GM23248 (cell line): ENCODE data around the gene AGBL3. TPM values are rescaled to one million over a fixed set of nuclear protein-coding genes. Genes with fewer than 3 reads are reported as not detected.

Experiments used
- DNase-seq: peaks from one replicate; pipeline ENCODE4 v3.0.0-alpha.2; 2015
- H2AFZ ChIP-seq: fragments of 200-600 bp; sonication (generic); 2 replicates; pipeline ENCODE4 v1.6.1; 2016; ENCODE audit warnings: antibody characterized with exemption
- H3F3A ChIP-seq: fragments of 200-600 bp; sonication (generic); 2 replicates; pipeline ENCODE4 v1.6.1; 2016; ENCODE audit warnings: mild to moderate bottlenecking, antibody characterized with exemption, mixed run types; ENCODE audit not compliant: insufficient read depth
- H3K27ac ChIP-seq: fragments of 200-600 bp; sonication (generic); 2 replicates; pipeline ENCODE4 v1.5.1; 2016; ENCODE audit warnings: mild to moderate bottlenecking
- H3K27me3 ChIP-seq: fragments of 200-600 bp; sonication (generic); replicated peaks from 2 replicates; pipeline ENCODE4 v1.6.1; 2016; ENCODE audit warnings: mild to moderate bottlenecking; ENCODE audit not compliant: insufficient read depth
- H3K36me3 ChIP-seq: fragments of 200-600 bp; sonication (generic); 2 replicates; pipeline ENCODE4 v1.6.1; 2016; ENCODE audit warnings: low read depth, mild to moderate bottlenecking
- H3K4me1 ChIP-seq: fragments of 200-600 bp; sonication (generic); 2 replicates; pipeline ENCODE4 v1.6.1; 2016; ENCODE audit warnings: mild to moderate bottlenecking; ENCODE audit not compliant: insufficient read depth
- H3K4me2 ChIP-seq: fragments of 200-600 bp; sonication (generic); one replicate; pipeline ENCODE4 v1.6.1; 2016; ENCODE audit warnings: mild to moderate bottlenecking; ENCODE audit not compliant: unreplicated experiment
- H3K4me3 ChIP-seq: fragments of 200-600 bp; sonication (generic); 2 replicates; pipeline ENCODE4 v1.5.1; 2016; ENCODE audit warnings: mild to moderate bottlenecking
- H3K79me2 ChIP-seq: fragments of 200-600 bp; sonication (generic); 2 replicates; pipeline ENCODE4 v1.6.1; 2016; ENCODE audit warnings: mild to moderate bottlenecking; ENCODE audit not compliant: insufficient read depth
- H3K9ac ChIP-seq: fragments of 200-600 bp; sonication (generic); 2 replicates; pipeline ENCODE4 v1.6.1; 2016; ENCODE audit warnings: mild to moderate bottlenecking
- H3K9me2 ChIP-seq: fragments of 200-600 bp; sonication (generic); 2 replicates; pipeline ENCODE4 v1.6.1; 2016; ENCODE audit warnings: mixed run types, mild to moderate bottlenecking, moderate library complexity; ENCODE audit not compliant: insufficient read depth
- H3K9me3 ChIP-seq: fragments of 200-600 bp; sonication (generic); one replicate; pipeline ENCODE4 v1.6.1; 2017; ENCODE audit warnings: low read depth
- H4K20me1 ChIP-seq: fragments of 200-600 bp; sonication (generic); 2 replicates; pipeline ENCODE4 v1.6.0; 2016; ENCODE audit not compliant: insufficient read depth
- EZH2 ChIP-seq: fragments of 200-600 bp; sonication (generic); IDR thresholded peaks from 2 replicates; pipeline ENCODE4 v1.6.1; 2018; ENCODE audit warnings: antibody characterized with exemption, mild to moderate bottlenecking; ENCODE audit not compliant: insufficient read depth, poor library complexity, severe bottlenecking
- EZH2phosphoT487 ChIP-seq: fragments of 200-600 bp; sonication (generic); IDR thresholded peaks from 2 replicates; pipeline ENCODE4 v1.6.1; 2018; ENCODE audit warnings: antibody characterized with exemption, moderate library complexity, mild to moderate bottlenecking, low read depth; ENCODE audit not compliant: insufficient read depth
- WGBS, 2 experiments: methylation state at CpG; one replicate each; pipeline ENCODE4 v1.1.6; 2015 to 2017; ENCODE audit warnings: low lambda C conversion rate in 2 of 2, low coverage in 1 of 2; ENCODE audit errors: missing lambda C conversion rate in 2 of 2; 5-methylcytosine and 5-hydroxymethylcytosine counted together
- in situ Hi-C: fragments of 300-500 bp; cut with MboI; formaldehyde crosslinking; loops from 2 replicates; pipeline ENCODE4 v1.15.0; 2020
- polyA plus RNA-seq: library from polyadenylated mRNA; unstranded; fragments of >200 nt; fragmentation: Nextera tagmentation; extraction: Ambion mirVana; gene quantifications from 2 replicates; pipeline ENCODE4 v1.2.1, GENCODE V29; 2016
- total RNA-seq: library from RNA; depleted of rRNA; stranded (reverse); fragments of >200 nt; shearing (Covaris generic); gene quantifications from 2 replicates; pipeline ENCODE4 v1.2.3, GENCODE V29; 2014

The AGBL3 gene
- total and polyA plus RNA-seq, 2 experiments from 2014 or later, result 1.4 to 2.4 TPM

- no peak for DNase-seq
Observed at GRCh38 chr7:134947831-134948230, 38.5 kb upstream of the AGBL3 start.

GRCh38 chr7:134948246-134948645 lies 38.1 kb upstream of the AGBL3 start:
- H3K79me2 ChIP-seq, result peaks cover 51% of the 10 kb centered on the region
- H3K9me2 ChIP-seq, result no peaks in the 10 kb centered on the region
- no peak overlapping the region for H2AFZ ChIP-seq
- 61 to 65% methylated on average over 4 of the region's 4 CpGs for WGBS, 2 experiments
- peaks cover 36% of the 10 kb centered on the region for H3K4me1 ChIP-seq
- H3K36me3 ChIP-seq, result peaks cover 93% of the 10 kb centered on the region
- H3K4me3 ChIP-seq, result no peak overlapping the region
- no peaks in the 10 kb centered on the region for H3K27me3 ChIP-seq
- TF ChIP-seq EZH2 (no peak), EZH2phosphoT487 (no peak)
- in situ Hi-C loops, result no loop called here
- peak overlapping the region; percentile 26 for H3K4me2 ChIP-seq
- H4K20me1 ChIP-seq, result no peaks in the 10 kb centered on the region
- H3K9ac ChIP-seq, result peak overlapping the region; percentile 4; the same call in 1 of the 2 replicates
- no peak for DNase-seq
- H3K9me3 ChIP-seq, result no peaks in the 10 kb centered on the region
- H3K27ac ChIP-seq, result peak overlapping the region; percentile 77
- peaks cover 90% of the 10 kb centered on the region for H3F3A ChIP-seq

More at GRCh38 chr7:134947831-134948230, 38.5 kb upstream of the AGBL3 start:
- in situ Hi-C loops, result no loop called here
- no peak overlapping the region for H3K9ac ChIP-seq
- H4K20me1 ChIP-seq, result no peaks in the 10 kb centered on the region
- no peaks in the 10 kb centered on the region for H3K9me3 ChIP-seq
- H3K4me3 ChIP-seq, result no peak overlapping the region
- TF ChIP-seq EZH2phosphoT487, result no peak
- no peak for TF ChIP-seq EZH2
- no peak overlapping the region for H3K4me2 ChIP-seq
- H3K9me2 ChIP-seq, result no peaks in the 10 kb centered on the region
- H3K79me2 ChIP-seq, result peaks cover 52% of the 10 kb centered on the region
- H3K27me3 ChIP-seq, result no peaks in the 10 kb centered on the region
- 97 to 100% methylated on average over 1 of the region's 1 CpG for whole genome bisulfite sequencing, 2 experiments
- peaks cover 85% of the 10 kb centered on the region for H3F3A ChIP-seq
- H3K27ac ChIP-seq, result peak overlapping the region; percentile 77
- peaks cover 36% of the 10 kb centered on the region for H3K4me1 ChIP-seq
- H3K36me3 ChIP-seq, result peaks cover 91% of the 10 kb centered on the region
- no peak overlapping the region for H2AFZ ChIP-seq

- in situ Hi-C loops, result no loop called here
- Histone ChIP-seq H3F3A (peaks cover 93% of the 10 kb centered on the region), H3K9me3 (no peaks in the 10 kb centered on the region), H3K9me2 (no peaks in the 10 kb centered on the region), H3K4me2 (peak overlapping the region; percentile 26), H3K27me3 (no peaks in the 10 kb centered on the region), H3K36me3 (peaks cover 93% of the 10 kb centered on the region), H3K4me3 (no peak overlapping the region), H2AFZ (no peak overlapping the region), H3K27ac (peak overlapping the region; percentile 77), H3K4me1 (peaks cover 36% of the 10 kb centered on the region), H4K20me1 (no peaks in the 10 kb centered on the region), H3K79me2 (peaks cover 51% of the 10 kb centered on the region), H3K9ac (peak overlapping the region; percentile 58)
- WGBS, 2 experiments, result 17 to 20% methylated on average over 1 of the region's 1 CpG
- DNase-seq, result peak; percentile 74
- no peak for TF ChIP-seq EZH2
- TF ChIP-seq EZH2phosphoT487, result no peak
Observed at GRCh38 chr7:134948736-134949135, 37.6 kb upstream of the AGBL3 start.

GRCh38 chr7:134949171-134949570 lies 37.1 kb upstream of the AGBL3 start:
- in situ Hi-C loops, result no loop called here
- no peaks in the 10 kb centered on the region for H3K9me3 ChIP-seq
- TF ChIP-seq EZH2, result no peak
- H3F3A ChIP-seq, result peaks cover 93% of the 10 kb centered on the region
- H3K79me2 ChIP-seq, result peaks cover 49% of the 10 kb centered on the region
- H3K4me2 ChIP-seq, result peak overlapping the region; percentile 26
- peaks cover 92% of the 10 kb centered on the region for H3K36me3 ChIP-seq
- peaks cover 36% of the 10 kb centered on the region for H3K4me1 ChIP-seq
- no peaks in the 10 kb centered on the region for H4K20me1 ChIP-seq
- peak; percentile 40 for DNase-seq
- H3K27ac ChIP-seq, result peak overlapping the region; percentile 77
- no peaks in the 10 kb centered on the region for H3K27me3 ChIP-seq
- H2AFZ ChIP-seq, result no peak overlapping the region
- no peaks in the 10 kb centered on the region for H3K9me2 ChIP-seq
- 72 to 75% methylated on average over 3 of the region's 3 CpGs for WGBS, 2 experiments
- no peak overlapping the region for H3K4me3 ChIP-seq
- H3K9ac ChIP-seq, result peak overlapping the region; percentile 58
